ENCODE measurements around the gene FASN.
"Not testable (repeated sequence)": the region's sequence is repeated elsewhere in the genome, so short reads cannot be mapped to it uniquely, and the experiment has no call there.

The FASN gene

DNA sequence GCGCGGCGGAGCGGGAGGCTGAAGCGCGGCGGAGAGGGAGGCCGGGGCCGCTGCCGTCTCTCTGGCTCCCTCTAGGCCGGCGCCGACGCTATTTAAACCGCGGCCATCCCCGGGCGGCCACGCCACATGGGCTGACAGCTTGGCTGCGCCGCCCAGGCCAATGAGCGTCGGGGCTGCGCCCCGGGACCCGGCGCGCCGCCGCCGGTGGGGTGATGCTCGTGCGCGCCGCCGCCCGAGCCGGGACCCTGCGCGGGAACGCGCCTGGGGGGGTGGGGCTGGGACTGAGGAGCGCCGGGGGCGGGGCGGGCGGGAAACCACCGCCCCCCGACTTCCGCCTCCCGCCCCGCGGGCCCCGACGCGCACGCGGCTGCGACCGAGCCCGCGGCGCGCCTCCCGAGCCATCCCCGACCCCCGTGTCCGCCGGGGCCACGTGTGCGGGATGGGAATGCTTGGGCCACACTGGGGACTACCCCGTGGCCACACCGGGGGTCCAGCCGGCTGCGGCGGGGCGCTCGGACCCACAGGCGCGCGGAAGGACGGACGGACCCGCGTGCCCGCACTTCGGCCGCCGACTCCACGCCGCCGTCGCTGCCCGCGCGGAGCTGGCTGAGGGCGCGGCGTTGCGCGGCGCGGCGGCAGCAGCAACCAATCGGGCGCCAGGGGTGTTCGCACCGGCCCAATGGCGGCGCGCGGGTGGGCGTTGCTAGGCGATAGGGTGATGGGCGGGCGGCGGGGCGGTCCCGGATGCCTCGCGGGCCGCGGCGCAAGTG lies at the start of gene FASN:
TSS of gene FASN (minus strand) at position 68 of the 770 bp plus-strand sequence. CDS start 1,791 bp downstream, outside the sequence.
- peak within 1 kb of the TSS; percentile 100 for H3K27ac ChIP-seq
- no peak for TF ChIP-seq ZFX (IDR thresholded peaks at IDR 0.05)
- TF ChIP-seq, protein P1, sequence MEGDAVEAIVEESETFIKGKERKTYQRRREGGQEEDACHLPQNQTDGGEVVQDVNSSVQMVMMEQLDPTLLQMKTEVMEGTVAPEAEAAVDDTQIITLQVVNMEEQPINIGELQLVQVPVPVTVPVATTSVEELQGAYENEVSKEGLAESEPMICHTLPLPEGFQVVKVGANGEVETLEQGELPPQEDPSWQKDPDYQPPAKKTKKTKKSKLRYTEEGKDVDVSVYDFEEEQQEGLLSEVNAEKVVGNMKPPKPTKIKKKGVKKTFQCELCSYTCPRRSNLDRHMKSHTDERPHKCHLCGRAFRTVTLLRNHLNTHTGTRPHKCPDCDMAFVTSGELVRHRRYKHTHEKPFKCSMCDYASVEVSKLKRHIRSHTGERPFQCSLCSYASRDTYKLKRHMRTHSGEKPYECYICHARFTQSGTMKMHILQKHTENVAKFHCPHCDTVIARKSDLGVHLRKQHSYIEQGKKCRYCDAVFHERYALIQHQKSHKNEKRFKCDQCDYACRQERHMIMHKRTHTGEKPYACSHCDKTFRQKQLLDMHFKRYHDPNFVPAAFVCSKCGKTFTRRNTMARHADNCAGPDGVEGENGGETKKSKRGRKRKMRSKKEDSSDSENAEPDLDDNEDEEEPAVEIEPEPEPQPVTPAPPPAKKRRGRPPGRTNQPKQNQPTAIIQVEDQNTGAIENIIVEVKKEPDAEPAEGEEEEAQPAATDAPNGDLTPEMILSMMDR (conservative IDR thresholded peaks at IDR 0.05) = peak; percentile 66

DNA sequence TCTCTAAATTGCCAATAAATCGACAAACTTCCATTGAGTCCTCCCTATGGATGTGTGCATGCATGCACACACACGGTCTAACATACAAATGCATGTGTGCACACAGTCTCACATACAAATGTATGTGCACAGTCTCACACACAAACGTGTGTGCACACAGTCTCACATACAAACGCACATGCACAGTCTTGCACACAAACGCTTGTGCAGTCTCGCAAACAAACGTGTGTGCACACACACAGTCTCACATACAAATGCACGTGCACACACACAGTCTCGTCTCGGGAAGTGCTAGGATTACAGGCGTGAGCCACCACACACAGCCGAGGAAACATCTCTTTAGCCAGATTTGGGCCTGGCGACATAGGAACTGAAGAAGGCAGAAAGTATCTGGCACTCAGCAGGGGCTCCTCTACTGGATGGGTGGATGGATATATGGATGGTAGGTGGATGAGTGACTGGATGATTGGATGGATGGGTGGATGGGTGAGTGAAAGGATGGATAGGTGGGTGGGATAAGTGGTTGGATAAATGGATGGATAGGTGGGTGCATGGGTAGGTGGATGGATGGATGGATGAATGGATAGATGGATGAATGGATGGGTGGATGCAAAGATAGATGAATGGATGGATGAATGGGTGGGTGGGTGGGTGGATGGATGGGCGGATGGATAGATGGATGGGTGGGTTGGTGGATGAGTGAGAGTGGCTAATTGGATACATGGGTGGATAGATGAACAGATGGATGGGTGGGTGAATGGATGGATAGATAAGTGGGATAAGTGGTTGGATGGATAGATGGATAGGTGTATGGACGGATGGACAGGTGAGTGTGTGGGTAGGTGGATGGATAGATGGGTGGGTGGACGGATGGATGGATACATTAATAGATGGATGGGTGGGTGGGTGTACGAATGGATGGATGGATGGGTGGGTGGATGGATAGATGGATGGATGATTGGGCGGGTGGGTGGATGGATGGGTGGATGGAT lies 48.9 kb upstream of the FASN start:
- TF ChIP-seq, protein P1 (conservative IDR thresholded peaks at IDR 0.05) = no peak
- TF ChIP-seq ZFX (IDR thresholded peaks at IDR 0.05) = no peak
- no peak overlapping the region for H3K27ac ChIP-seq

DNA sequence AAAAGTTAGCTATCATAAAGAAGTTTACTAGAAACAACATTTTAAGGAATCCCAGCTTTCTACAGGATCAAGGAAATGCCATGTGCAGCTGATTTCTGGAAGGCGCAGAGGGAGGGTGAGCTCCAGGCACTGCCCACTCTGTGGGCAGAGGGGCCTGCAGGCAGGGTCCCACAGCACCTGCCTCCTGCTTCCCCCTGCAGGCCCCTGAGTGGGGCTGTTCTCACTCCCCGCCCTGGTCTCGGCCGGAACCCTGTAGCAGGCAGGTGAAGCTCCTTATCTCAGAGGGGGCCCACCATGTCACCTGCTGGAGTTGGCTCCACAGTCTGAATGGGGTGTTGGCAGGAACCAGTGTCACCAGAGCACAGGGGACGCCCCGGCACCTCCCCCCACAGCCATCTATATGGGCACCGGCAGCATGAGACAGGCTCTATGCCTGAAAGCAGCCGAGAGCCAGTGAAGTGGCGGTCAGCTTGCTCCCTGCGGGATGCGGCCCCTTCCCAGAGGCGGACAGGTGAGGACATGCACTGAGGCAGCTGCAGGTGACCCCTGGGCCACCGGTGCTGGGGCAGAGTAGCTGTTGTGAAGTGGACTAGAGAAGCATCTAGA lies 47.6 kb upstream of the FASN start:
- no peak for TF ChIP-seq ZFX (IDR thresholded peaks at IDR 0.05)
- TF ChIP-seq, protein P1 (conservative IDR thresholded peaks at IDR 0.05) = no peak
- H3K27ac ChIP-seq = peak overlapping the region; percentile 1; the same call in 1 of the 2 replicates

DNA sequence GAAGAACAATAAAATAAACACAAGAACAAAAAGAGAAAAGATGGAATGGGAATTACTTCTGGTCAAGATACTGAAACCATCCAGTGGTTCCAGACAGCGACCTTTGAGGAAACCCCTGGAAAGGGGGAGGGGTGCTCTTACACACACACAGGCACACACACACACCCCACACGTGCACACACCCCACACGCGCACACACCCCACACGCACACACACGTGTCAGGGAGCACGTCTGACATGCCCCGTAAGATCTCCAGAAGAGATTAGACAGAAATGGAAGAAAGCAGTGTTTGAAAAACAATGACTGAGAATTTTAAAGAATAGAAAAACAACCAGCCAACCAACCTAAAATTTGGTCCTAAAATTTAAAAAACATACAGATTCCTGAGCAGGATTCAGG lies 45.3 kb upstream of the FASN start:
- no peak for TF ChIP-seq ZFX (IDR thresholded peaks at IDR 0.05)
- TF ChIP-seq, protein P1 (conservative IDR thresholded peaks at IDR 0.05) = no peak
- no peak overlapping the region for H3K27ac ChIP-seq

DNA sequence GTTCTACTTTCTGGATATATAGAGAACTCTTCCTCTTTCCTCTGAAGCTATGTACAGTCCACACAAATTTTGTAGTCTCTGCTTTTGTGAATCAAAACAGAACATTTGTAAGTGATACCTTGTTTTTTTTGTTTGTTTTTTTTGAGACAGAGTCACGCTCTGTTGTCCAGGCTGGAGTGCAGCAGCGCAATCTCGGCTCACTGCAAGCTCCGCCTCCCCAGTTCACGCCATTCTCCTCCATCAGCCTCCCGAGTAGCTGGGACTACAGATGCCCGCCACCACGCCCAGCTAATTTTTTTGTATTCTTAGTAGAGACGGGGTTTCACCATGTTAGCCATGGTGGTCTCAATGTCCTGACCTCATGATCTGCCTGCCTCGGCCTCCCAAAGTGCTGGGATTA lies 41.9 kb upstream of the FASN start:
- H3K27ac ChIP-seq = not testable (repeated sequence)

DNA sequence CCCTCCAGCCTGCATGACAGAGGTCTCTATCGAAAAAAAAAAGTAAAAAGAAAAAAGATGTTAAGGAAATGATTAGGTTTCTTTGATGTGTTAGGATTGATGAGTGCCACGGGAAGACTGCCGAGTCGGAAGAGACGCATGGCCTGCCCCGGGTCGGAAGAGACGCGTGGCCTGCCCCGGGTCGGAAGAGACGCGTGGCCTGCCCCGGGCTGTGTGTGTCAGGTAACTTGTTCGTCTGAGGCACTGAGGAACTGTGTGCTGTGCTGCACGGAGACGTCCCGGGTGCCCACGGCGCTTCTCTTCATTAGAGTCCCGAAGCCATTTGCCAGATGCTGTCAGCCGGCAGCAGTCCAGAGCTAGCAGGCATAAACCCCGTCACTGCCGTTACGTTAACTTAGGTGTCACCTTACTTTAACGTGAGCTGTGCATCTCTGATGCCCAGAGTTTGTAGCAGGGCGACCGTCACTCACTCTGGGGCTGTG lies 40.5 kb upstream of the FASN start:
- TF ChIP-seq, protein P1 (conservative IDR thresholded peaks at IDR 0.05) = no peak
- TF ChIP-seq ZFX (IDR thresholded peaks at IDR 0.05) = no peak
- H3K27ac ChIP-seq = no peak overlapping the region

DNA sequence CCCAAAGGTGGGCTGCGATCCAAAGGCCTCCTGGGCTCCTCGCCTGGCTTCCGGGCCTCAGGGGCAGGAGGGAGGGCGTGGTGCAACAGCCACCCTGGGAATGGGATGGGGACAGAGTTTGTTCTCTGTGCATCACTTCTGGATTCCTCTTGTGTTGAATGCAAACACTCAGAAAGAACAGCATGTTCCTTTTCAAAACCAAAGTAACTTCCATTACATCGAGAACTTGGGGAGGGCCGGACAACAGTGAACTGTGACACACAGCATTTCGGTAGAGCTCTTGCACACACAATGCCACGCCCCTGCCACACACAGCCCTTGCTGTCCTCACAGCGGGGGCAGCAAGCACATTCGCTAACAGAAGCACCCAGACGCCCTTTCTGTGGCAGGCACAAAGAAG lies 36.1 kb upstream of the FASN start:
- H3K27ac ChIP-seq = peak overlapping the region; percentile 62
- no peak for TF ChIP-seq ZFX (IDR thresholded peaks at IDR 0.05)
- TF ChIP-seq, protein P1 (conservative IDR thresholded peaks at IDR 0.05) = no peak

DNA sequence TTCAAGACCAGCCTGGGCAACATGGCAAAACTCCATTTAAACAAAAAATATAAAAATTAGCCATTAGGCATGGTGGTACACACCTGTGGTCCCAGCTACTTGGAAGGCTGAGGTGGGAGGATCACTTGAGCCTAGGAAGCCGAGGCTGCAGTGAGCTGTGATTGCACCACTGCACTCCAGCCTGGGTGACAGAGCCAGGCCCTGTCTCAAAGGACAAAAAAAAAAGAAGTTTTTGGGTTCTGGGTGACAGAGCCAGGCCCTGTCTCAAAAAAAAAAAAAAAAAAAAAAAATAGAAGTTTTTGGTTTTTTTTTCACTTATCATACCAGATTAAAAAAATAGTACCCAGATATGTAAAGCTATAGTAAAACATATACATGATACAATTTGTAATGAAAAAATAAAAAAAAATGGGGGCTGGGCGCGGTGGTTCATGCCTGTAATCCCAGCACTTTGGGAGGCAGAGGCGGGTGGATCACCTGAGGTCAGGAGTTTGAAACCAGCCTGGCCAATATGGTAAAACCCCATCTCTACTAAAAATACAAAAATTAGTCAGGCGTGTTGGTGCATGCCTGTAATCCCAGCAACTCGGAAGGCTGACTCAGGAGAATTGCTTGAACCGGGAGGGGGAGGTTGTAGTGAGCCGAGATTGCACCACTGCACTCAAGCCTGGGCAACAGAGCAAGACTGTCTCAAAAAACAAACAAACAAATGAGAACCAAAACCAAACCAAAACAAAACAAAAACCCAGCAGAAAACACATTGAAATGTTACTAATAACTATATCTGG lies 35.3 kb upstream of the FASN start:
- peak overlapping the region; percentile 62 for H3K27ac ChIP-seq
